K562 (cell line): ENCODE results near the gene BCAS3. TPM values are rescaled to one million over a fixed set of nuclear protein-coding genes. Genes with fewer than 3 reads are reported as not detected.

Experiments
- ATAC-seq: fragments of 200-7000 bp; cut with Tn5 transposase; 3 replicates; pipeline ENCODE4 v1.9.1; 2020; ENCODE audit warnings: moderate library complexity
- BruUV-seq: library from RNA; stranded (reverse); fragments of 400-500 nt; replicated peaks from 2 replicates; lab custom pipeline; 2021; lab: Mats Ljungman, UMichigan
- CTCF ChIA-PET: fragments of 300-600 bp; formaldehyde crosslinking; extraction: SDS; loops from one replicate; lab custom pipeline; 2021; ENCODE audit warnings: low intra/inter-chr PET ratio; lab: Yijun Ruan, JAX
- POLR2A ChIA-PET: fragments of 300-600, 350-650 bp; sonication (Branson Sonifier 250); formaldehyde crosslinking; extraction: SDS; loops from one replicate; lab custom pipeline; 2021; ENCODE audit warnings: antibody characterized with exemption, inconsistent platforms; lab: Yijun Ruan, JAX
- DNase-seq, 4 experiments: peaks; one replicate each; pipeline versions ENCODE4 v3.0.0 to v3.0.0-alpha.2; 2011 to 2018; ENCODE audit warnings: low spot score in 3 of 4, mixed read lengths in 3 of 4; ENCODE audit errors: extremely low read depth in 1 of 4
- FAIRE-seq: peaks from 2 replicates; lab custom pipeline; 2011; peaks lifted over from hg19 to GRCh38; lab: Jason Lieb, UNC
- H2AFZ ChIP-seq: 2 replicates; pipeline ENCODE4 v1.6.0; 2011; ENCODE audit warnings: low read depth, low read length, control low read depth, inconsistent platforms
- H3K27ac ChIP-seq: fragments of 200-600 bp; 3 replicates; pipeline ENCODE4 v1.8.0; 2011; ENCODE audit warnings: low read depth, mild to moderate bottlenecking, control low read depth, inconsistent platforms, low read length, moderate library complexity, mixed read lengths; ENCODE audit errors: extremely low read depth
- H3K27me3 ChIP-seq, 2 experiments: fragments of 300-600 bp in 1 of 2; 2 replicates in 1 of 2; 3 replicates in 1 of 2; pipeline versions ENCODE4 v1.6.0 to v1.8.0; 2011; ENCODE audit warnings: inconsistent platforms in 2 of 2, low read length in 2 of 2, mild to moderate bottlenecking in 1 of 2, mixed read lengths in 1 of 2, moderate library complexity in 1 of 2; ENCODE audit not compliant: control insufficient read depth in 2 of 2, insufficient read depth in 2 of 2
- H3K36me3 ChIP-seq: fragments of 300-600 bp; 3 replicates; pipeline ENCODE4 v1.8.0; 2011; ENCODE audit warnings: mild to moderate bottlenecking, low read length, inconsistent platforms; ENCODE audit not compliant: control insufficient read depth, insufficient read depth
- H3K4me1 ChIP-seq, 2 experiments: fragments of 200-600 bp in 1 of 2; replicated peaks in 1 of 2; 2 replicates in 1 of 2; 3 replicates in 1 of 2; pipeline versions ENCODE4 v1.5.1 to v1.8.0; 2011; ENCODE audit warnings: inconsistent platforms in 2 of 2, low read length in 2 of 2, mild to moderate bottlenecking in 1 of 2, mixed read lengths in 1 of 2, moderate library complexity in 1 of 2; ENCODE audit not compliant: control insufficient read depth in 2 of 2, insufficient read depth in 2 of 2
- H3K4me2 ChIP-seq: 2 replicates; pipeline ENCODE4 v1.6.1; 2011; ENCODE audit warnings: low read length, control low read depth, inconsistent platforms, mixed read lengths; ENCODE audit not compliant: insufficient read depth
- H3K4me3 ChIP-seq: fragments of 200-600 bp; sonication (generic), shearing (Covaris generic); 2 replicates; pipeline ENCODE4 v1.5.1; 2016; ENCODE audit warnings: control low read depth, inconsistent platforms
- H3K79me2 ChIP-seq: fragments of 200-600 bp; 3 replicates; pipeline ENCODE4 v1.8.0; 2011; ENCODE audit warnings: low read length, inconsistent platforms; ENCODE audit not compliant: control insufficient read depth, insufficient read depth
- H3K9ac ChIP-seq, 2 experiments: 2 replicates each; pipeline versions ENCODE4 v1.6.0 to v1.6.1; 2011; ENCODE audit warnings: low read depth in 2 of 2, low read length in 2 of 2, control low read depth in 1 of 2, inconsistent platforms in 1 of 2, mild to moderate bottlenecking in 1 of 2, mixed read lengths in 1 of 2; ENCODE audit not compliant: insufficient read depth in 1 of 2
- H3K9me1 ChIP-seq: one replicate; pipeline ENCODE4 v1.6.0; 2011; ENCODE audit warnings: inconsistent platforms, mild to moderate bottlenecking, low read length, moderate library complexity; ENCODE audit not compliant: control insufficient read depth, insufficient read depth
- H3K9me3 ChIP-seq: replicated peaks from 2 replicates; pipeline ENCODE4 v1.5.1; 2011; ENCODE audit warnings: low read depth, low read length, inconsistent platforms; ENCODE audit not compliant: control insufficient read depth, insufficient read depth
- H4K20me1 ChIP-seq: replicated peaks from 2 replicates; pipeline ENCODE4 v1.6.1; 2011; ENCODE audit warnings: low read length, inconsistent platforms, mixed read lengths; ENCODE audit not compliant: control insufficient read depth, insufficient read depth
- BRCA1 ChIP-seq, 2 experiments: fragments of 450-650 bp in 1 of 2; sonication (generic) in 1 of 2; formaldehyde crosslinking in 1 of 2; IDR thresholded peaks; 2 replicates each; pipeline versions ENCODE4 v1.5.0 to v1.6.1; 2017 to 2020; ENCODE audit warnings: mild to moderate bottlenecking in 1 of 2, missing genetic modification reagents in 1 of 2
- HDAC2 ChIP-seq: fragments of 450-650 bp; IDR thresholded peaks from 2 replicates; pipeline ENCODE4 v1.6.1; 2016; ENCODE audit warnings: mild to moderate bottlenecking
- HOXB6 ChIP-seq: fragments of 250-450 bp; sonication (Bioruptor Pico); IDR thresholded peaks from 2 replicates; pipeline ENCODE4 v1.5.1; 2022; ENCODE audit warnings: mild to moderate bottlenecking, borderline replicate concordance
- SMAD1 ChIP-seq: fragments of 150-350 bp; IDR thresholded peaks from 2 replicates; pipeline ENCODE4 v1.6.1; 2014; ENCODE audit warnings: low read length, low read depth; ENCODE audit not compliant: partially characterized antibody
- TAF7 ChIP-seq: fragments of 450-650 bp; IDR thresholded peaks from 2 replicates; pipeline ENCODE4 v1.6.1; 2016; ENCODE audit warnings: missing genetic modification characterization, missing compliant biosample characterization
- ZBTB40 ChIP-seq, 2 experiments: fragments of 450-650 bp in 1 of 2; sonication (generic) in 1 of 2; formaldehyde crosslinking in 1 of 2; IDR thresholded peaks; 2 replicates each; pipeline versions ENCODE4 v1.7.1 to v1.9.0; 2016 to 2022; ENCODE audit warnings: inconsistent platforms in 1 of 2, mild to moderate bottlenecking in 1 of 2, missing genetic modification reagents in 1 of 2
- ZNF217 ChIP-seq: sonication (generic); formaldehyde crosslinking; IDR thresholded peaks from 2 replicates; pipeline ENCODE4 v1.8.0; 2022; ENCODE audit warnings: mild to moderate bottlenecking, missing genetic modification reagents
- ZNF280A ChIP-seq: fragments of 450-650 bp; IDR thresholded peaks from 2 replicates; pipeline ENCODE4 v1.6.1; 2018; ENCODE audit warnings: mild to moderate bottlenecking, low read depth; ENCODE audit not compliant: partially characterized antibody
- whole genome bisulfite sequencing: fragments of 100-300 bp; shearing (Covaris generic); methylation state at CpG from one replicate; pipeline ENCODE4 v1.1.6; 2016; ENCODE audit warnings: low coverage, mixed read lengths; ENCODE audit not compliant: insufficient coverage; ENCODE audit errors: missing lambda C conversion rate; 5-methylcytosine and 5-hydroxymethylcytosine counted together
- in situ Hi-C: fragments of 300-500 bp; cut with MboI; formaldehyde crosslinking; loops from 4 replicates; pipeline ENCODE4 v1.15.0; 2018; ENCODE audit warnings: inconsistent platforms, mixed read lengths
- intact Hi-C: fragments of 100-400 bp; cut with micrococcal nuclease; formaldehyde crosslinking; loops from 2 replicates; pipeline ENCODE4 v1.14.2; 2022
- polyA plus RNA-seq, 8 experiments: library from polyadenylated mRNA; depleted of rRNA in 4 of 8; stranded (reverse) in 5 of 8; unstranded in 3 of 8; fragments of >200 nt; fragmentation: Nextera tagmentation in 2 of 8; fragmentation: Illumina TruSeq in 1 of 8; extraction: Ambion mirVana in 2 of 8; extraction: Trizol in 1 of 8; gene quantifications; 2 replicates each; pipeline versions ENCODE4 v1.2.1 to v1.2.3, GENCODE V29; 2011 to 2014; ENCODE audit warnings: inconsistent platforms in 1 of 8, missing spikeins in 1 of 8
- total RNA-seq, 7 experiments: library from RNA; depleted of rRNA in 6 of 7; stranded (reverse); fragments of >200 nt in 6 of 7; fragmentation: Illumina TruSeq in 2 of 7; extraction: Trizol in 2 of 7; gene quantifications; 2 replicates each; pipeline versions ENCODE4 v1.2.1 to v1.2.3, GENCODE V29; 2011 to 2021; ENCODE audit warnings: low replicate concordance in 1 of 7

The BCAS3 gene
- total and polyA plus RNA-seq, 9 of the 15 experiments (the other 6 are each of a cell fraction or from before 2014, with no cell fraction given) = 1.9 to 5.5 (median 3.5) TPM

- 8% methylated on average over 2 of the region's 2 CpGs for WGBS
- intact Hi-C loops = no loop called here
Observed at GRCh38 chr17:61023996-61024395, 346.3 kb downstream of the BCAS3 start.

More at GRCh38 chr17:61023996-61024395, 346.3 kb downstream of the BCAS3 start:
- H3K4me3 ChIP-seq = no peak overlapping the region
- H4K20me1 ChIP-seq = no peaks in the 10 kb centered on the region
- no peaks in the 10 kb centered on the region for H3K27me3 ChIP-seq
- H3K4me2 ChIP-seq = no peak overlapping the region
- in situ Hi-C loops = no loop called here
- H3K4me1 ChIP-seq = no peaks in the 10 kb centered on the region
- H3K27ac ChIP-seq = no peak overlapping the region
- ChIA-PET POLR2A (no interaction called here), CTCF (no interaction called here)
- no peaks in the 10 kb centered on the region for H3K36me3 ChIP-seq
- H3K9ac ChIP-seq = no peak overlapping the region
- FAIRE-seq (no peak), ATAC-seq (no peak), DNase-seq (no peak)
- H3K9me3 ChIP-seq = no peaks in the 10 kb centered on the region
- TF ChIP-seq HOXB6 (CRISPR knock-in tag) (no peak), HDAC2 (no peak), BRCA1 (IDR thresholded peaks at IDR 0.05) (no peak), BRCA1 (CRISPR knock-in tag; IDR thresholded peaks at IDR 0.05) (no peak), ZNF217 (CRISPR knock-in tag) (no peak), TAF7 (tag) (no peak), SMAD1 (no peak), ZBTB40 (IDR thresholded peaks at IDR 0.05) (no peak), ZBTB40 (CRISPR knock-in tag; IDR thresholded peaks at IDR 0.05) (no peak), ZNF280A (no peak)
- H3K9me1 ChIP-seq = no peaks in the 10 kb centered on the region
- H3K79me2 ChIP-seq = no peaks in the 10 kb centered on the region
- BruUV-seq = no TSS peak
- H2AFZ ChIP-seq = no peak overlapping the region
